Stimulated activated naive B cell treated with anti-CD40 and anti-IgM and Interleukin-4, amounts not matched to agents 10 μg/mL and 1 μg/mL and 100 μg/mL, for 72 hours (primary cell): Measurements from ENCODE around the gene COMMD3.
"Not testable (repeated sequence)": the region's sequence is repeated elsewhere in the genome, so short reads cannot be mapped to it uniquely, and the experiment has no call there.

Source experiments
- ATAC-seq, 2 donors: fragments of 150-1000 bp; cut with Tn5 transposase; replicated peaks; 2 replicates each; pipeline ENCODE4 v1.10.0; 2021; ENCODE audit warnings: moderate library complexity in 1 of 2
- DNase-seq: peaks from one replicate; pipeline ENCODE4 v3.0.0; 2021
- H3K27ac Mint-ChIP-seq: one replicate; pipeline ENCODE4 v1.8.0; 2022; ENCODE audit warnings: mild to moderate bottlenecking, mixed read lengths
- H3K27me3 Mint-ChIP-seq, 2 donors: one replicate each; pipeline ENCODE4 v1.8.0; 2022; ENCODE audit warnings: mixed read lengths in 2 of 2
- H3K36me3 Mint-ChIP-seq, 2 donors: one replicate each; pipeline ENCODE4 v1.8.0; 2022; ENCODE audit warnings: mixed read lengths in 2 of 2, mild to moderate bottlenecking in 1 of 2
- H3K4me1 Mint-ChIP-seq, 2 donors: one replicate each; pipeline ENCODE4 v1.8.0; 2022; ENCODE audit warnings: mixed read lengths in 2 of 2, mild to moderate bottlenecking in 1 of 2
- H3K4me3 Mint-ChIP-seq, 2 donors: one replicate each; pipeline ENCODE4 v1.8.0; 2022; ENCODE audit warnings: mild to moderate bottlenecking in 2 of 2, mixed read lengths in 2 of 2, moderate library complexity in 1 of 2
- H3K9me3 Mint-ChIP-seq, 2 donors: one replicate each; pipeline ENCODE4 v1.8.0; 2022; ENCODE audit warnings: mixed read lengths in 2 of 2, mild to moderate bottlenecking in 1 of 2

Gene COMMD3

GRCh38 chr10:22316286-22317075 is at the start of gene COMMD3:
COMMD3 (plus strand) TSS chr10:22316388; CDS start chr10:22316418, 30 bp downstream.
- DNase-seq (peak; percentile 78), ATAC-seq (peak; percentile 76 to 80)
- H3K4me3 Mint-ChIP-seq: peak within 1 kb of the TSS; percentile 92 to 94
- peaks cover 9 to 27% of the 10 kb centered on the region in 2 donors for H3K4me1 Mint-ChIP-seq
- H3K27me3 Mint-ChIP-seq: no peaks in the 10 kb centered on the region
- peak within 1 kb of the TSS; percentile 96 for H3K27ac Mint-ChIP-seq
- H3K9me3 Mint-ChIP-seq: no peaks in the 10 kb centered on the region
- H3K36me3 Mint-ChIP-seq: peaks cover 3% of the 10 kb centered on the region in 2 donors

GRCh38 chr10:22268503-22268902 is 47.7 kb upstream of the COMMD3 start:
- H3K9me3 Mint-ChIP-seq: peaks cover 0 to 1% of the 10 kb centered on the region in 2 donors
- no peaks in the 10 kb centered on the region for H3K4me1 Mint-ChIP-seq
- no peak for ATAC-seq
- peaks cover 23 to 25% of the 10 kb centered on the region in 2 donors for H3K27me3 Mint-ChIP-seq
- H3K36me3 Mint-ChIP-seq: no peaks in the 10 kb centered on the region
- no peak for DNase-seq
- H3K4me3 Mint-ChIP-seq: no peak overlapping the region
- H3K27ac Mint-ChIP-seq: no peak overlapping the region

GRCh38 chr10:22271786-22272185 is 44.4 kb upstream of the COMMD3 start:
- H3K27ac Mint-ChIP-seq: no peak overlapping the region
- no peaks in the 10 kb centered on the region for H3K4me1 Mint-ChIP-seq
- no peak overlapping the region for H3K4me3 Mint-ChIP-seq
- no peaks in the 10 kb centered on the region for H3K9me3 Mint-ChIP-seq
- no peak for DNase-seq
- H3K27me3 Mint-ChIP-seq: peaks cover 0 to 13% of the 10 kb centered on the region in 2 donors
- ATAC-seq: peak in 1 of 2 donors; percentile 20
- no peaks in the 10 kb centered on the region for H3K36me3 Mint-ChIP-seq

GRCh38 chr10:22278441-22278782 is 37.8 kb upstream of the COMMD3 start:
- Mint-ChIP-seq H3K27ac (no peak overlapping the region), H3K4me1 (no peaks in the 10 kb centered on the region), H3K36me3 (no peaks in the 10 kb centered on the region), H3K9me3 (no peaks in the 10 kb centered on the region), H3K27me3 (peaks cover 7 to 15% of the 10 kb centered on the region in 2 donors), H3K4me3 (no peak overlapping the region)
- DNase-seq (no peak), ATAC-seq (no peak)

- no peak overlapping the region for H3K4me3 Mint-ChIP-seq
- H3K4me1 Mint-ChIP-seq: no peaks in the 10 kb centered on the region
- no peak overlapping the region for H3K27ac Mint-ChIP-seq
- ATAC-seq (no peak), DNase-seq (no peak)
- peaks cover 7 to 15% of the 10 kb centered on the region in 2 donors for H3K27me3 Mint-ChIP-seq
- no peaks in the 10 kb centered on the region for H3K9me3 Mint-ChIP-seq
- no peaks in the 10 kb centered on the region for H3K36me3 Mint-ChIP-seq
Observed at GRCh38 chr10:22280078-22280477, 36.1 kb upstream of the COMMD3 start.

- no peak overlapping the region for H3K27ac Mint-ChIP-seq
- peaks cover 4 to 6% of the 10 kb centered on the region in 2 donors for H3K27me3 Mint-ChIP-seq
- ATAC-seq: no peak
- no peak for DNase-seq
- no peaks in the 10 kb centered on the region for H3K4me1 Mint-ChIP-seq
- H3K9me3 Mint-ChIP-seq: no peaks in the 10 kb centered on the region
- no peak overlapping the region for H3K4me3 Mint-ChIP-seq
- no peaks in the 10 kb centered on the region for H3K36me3 Mint-ChIP-seq
Observed at GRCh38 chr10:22285130-22285529, 31.1 kb upstream of the COMMD3 start.

- Mint-ChIP-seq H3K4me3 (no peak overlapping the region), H3K4me1 (no peaks in the 10 kb centered on the region), H3K27ac (no peak overlapping the region), H3K9me3 (no peaks in the 10 kb centered on the region), H3K36me3 (no peaks in the 10 kb centered on the region), H3K27me3 (peaks cover 0 to 8% of the 10 kb centered on the region in 2 donors)
- DNase-seq: no peak
- ATAC-seq: no peak
Observed at GRCh38 chr10:22293747-22294404, 22.3 kb upstream of the COMMD3 start.

- Mint-ChIP-seq H3K27me3 (peaks cover 0 to 8% of the 10 kb centered on the region in 2 donors), H3K27ac (no peak overlapping the region)
Observed at GRCh38 chr10:22294694-22295093, 21.5 kb upstream of the COMMD3 start.

GRCh38 chr10:22301193-22301592 is 15.0 kb upstream of the COMMD3 start:
- Mint-ChIP-seq H3K4me3 (no peak overlapping the region), H3K9me3 (no peaks in the 10 kb centered on the region), H3K27me3 (peaks cover 0 to 5% of the 10 kb centered on the region in 2 donors), H3K4me1 (no peaks in the 10 kb centered on the region), H3K27ac (no peak overlapping the region), H3K36me3 (no peaks in the 10 kb centered on the region)
- no peak for ATAC-seq
- DNase-seq: no peak

More at GRCh38 chr10:22294694-22295093, 21.5 kb upstream of the COMMD3 start:
- H3K4me3 Mint-ChIP-seq: no peak overlapping the region
- DNase-seq (no peak), ATAC-seq (no peak)
- no peaks in the 10 kb centered on the region for H3K9me3 Mint-ChIP-seq
- no peaks in the 10 kb centered on the region for H3K36me3 Mint-ChIP-seq
- no peaks in the 10 kb centered on the region for H3K4me1 Mint-ChIP-seq

GRCh38 chr10:22303461-22303860 is 12.7 kb upstream of the COMMD3 start:
- H3K36me3 Mint-ChIP-seq: no peaks in the 10 kb centered on the region
- H3K27me3 Mint-ChIP-seq: peaks cover 0 to 4% of the 10 kb centered on the region in 2 donors
- H3K27ac Mint-ChIP-seq: no peak overlapping the region
- H3K4me3 Mint-ChIP-seq: no peak overlapping the region
- no peaks in the 10 kb centered on the region for H3K9me3 Mint-ChIP-seq
- DNase-seq: no peak
- no peaks in the 10 kb centered on the region for H3K4me1 Mint-ChIP-seq
- no peak for ATAC-seq

GRCh38 chr10:22305721-22306120 is 10.5 kb upstream of the COMMD3 start:
- DNase-seq (no peak), ATAC-seq (no peak)
- H3K4me1 Mint-ChIP-seq: no peaks in the 10 kb centered on the region
- H3K4me3 Mint-ChIP-seq: no peak overlapping the region
- no peak overlapping the region for H3K27ac Mint-ChIP-seq
- H3K9me3 Mint-ChIP-seq: no peaks in the 10 kb centered on the region
- H3K36me3 Mint-ChIP-seq: no peaks in the 10 kb centered on the region
- peaks cover 0 to 4% of the 10 kb centered on the region in 2 donors for H3K27me3 Mint-ChIP-seq

GRCh38 chr10:22308390-22308789 is 7.8 kb upstream of the COMMD3 start:
- Mint-ChIP-seq H3K4me1 (no peaks in the 10 kb centered on the region), H3K27ac (no peak overlapping the region), H3K36me3 (no peaks in the 10 kb centered on the region), H3K9me3 (no peaks in the 10 kb centered on the region), H3K27me3 (peaks cover 0 to 4% of the 10 kb centered on the region in 2 donors), H3K4me3 (no peak overlapping the region)
- no peak for DNase-seq
- peak; percentile 67 to 93 for ATAC-seq

- no peaks in the 10 kb centered on the region for H3K36me3 Mint-ChIP-seq
- H3K4me3 Mint-ChIP-seq: no peak overlapping the region
- ATAC-seq (no peak), DNase-seq (no peak)
- H3K27ac Mint-ChIP-seq: no peak overlapping the region
- H3K4me1 Mint-ChIP-seq: no peaks in the 10 kb centered on the region
- H3K27me3 Mint-ChIP-seq: peaks cover 0 to 4% of the 10 kb centered on the region in 2 donors
- H3K9me3 Mint-ChIP-seq: no peaks in the 10 kb centered on the region
Observed at GRCh38 chr10:22309180-22310000, 6.8 kb upstream of the COMMD3 start.

GRCh38 chr10:22310012-22310411 is 6.2 kb upstream of the COMMD3 start:
- not testable (repeated sequence) for H3K4me3 Mint-ChIP-seq, H3K9me3 Mint-ChIP-seq, DNase-seq, H3K27ac Mint-ChIP-seq, H3K4me1 Mint-ChIP-seq, ATAC-seq, H3K27me3 Mint-ChIP-seq, H3K36me3 Mint-ChIP-seq
